Astrocyte (in vitro differentiated cells and primary cell): ENCODE results near the gene ZBTB38. TPM values are rescaled to one million over a fixed set of nuclear protein-coding genes. Genes with fewer than 3 reads are reported as not detected.
A peak's percentile ranks its signal among the peaks of the same experiment; 100 is the strongest.

Source experiments
- DNase-seq: peaks from one replicate; pipeline ENCODE4 v3.0.0-alpha.2; 2010; ENCODE audit warnings: low read depth
- FAIRE-seq: peaks from 2 replicates; lab custom pipeline; 2011; peaks lifted over from hg19 to GRCh38; lab: Jason Lieb, UNC
- H2AFZ ChIP-seq: 2 replicates; pipeline ENCODE4 v1.6.0; 2012; ENCODE audit warnings: low read depth, low read length, inconsistent platforms
- H3K27ac ChIP-seq: 2 replicates; pipeline ENCODE4 v1.5.1; 2011; ENCODE audit warnings: low read depth, low read length, inconsistent platforms
- H3K27me3 ChIP-seq: 2 replicates; pipeline ENCODE4 v1.6.0; 2011; ENCODE audit warnings: low read length, inconsistent platforms; ENCODE audit not compliant: insufficient read depth
- H3K36me3 ChIP-seq: 2 replicates; pipeline ENCODE4 v1.5.1; 2011; ENCODE audit warnings: low read length, inconsistent platforms; ENCODE audit not compliant: insufficient read depth
- H3K4me1 ChIP-seq: 2 replicates; pipeline ENCODE4 v1.5.1; 2011; ENCODE audit warnings: low read length, inconsistent platforms; ENCODE audit not compliant: insufficient read depth
- H3K4me2 ChIP-seq: 2 replicates; pipeline ENCODE4 v1.6.0; 2012; ENCODE audit warnings: low read length, inconsistent platforms
- H3K4me3 ChIP-seq: 2 replicates; pipeline ENCODE4 v1.5.1; 2011; ENCODE audit warnings: low read depth, mild to moderate bottlenecking, low read length, inconsistent platforms; ENCODE audit not compliant: insufficient read depth
- H3K79me2 ChIP-seq: 2 replicates; pipeline ENCODE4 v1.6.0; 2012; ENCODE audit warnings: mild to moderate bottlenecking, low read length, inconsistent platforms; ENCODE audit not compliant: insufficient read depth
- H3K9ac ChIP-seq: 2 replicates; pipeline ENCODE4 v1.6.0; 2012; ENCODE audit warnings: mild to moderate bottlenecking, low read length, inconsistent platforms
- H3K9me3 ChIP-seq: 2 replicates; pipeline ENCODE4 v1.5.1; 2012; ENCODE audit warnings: low read depth, mild to moderate bottlenecking, low read length, inconsistent platforms; ENCODE audit not compliant: insufficient read depth
- H4K20me1 ChIP-seq: 2 replicates; pipeline ENCODE4 v1.6.0; 2012; ENCODE audit warnings: low read length, inconsistent platforms; ENCODE audit not compliant: insufficient read depth
- H3K27ac Mint-ChIP-seq: one replicate; pipeline ENCODE4 v1.8.0; 2021; ENCODE audit warnings: mild to moderate bottlenecking, mixed read lengths; ENCODE audit not compliant: unreplicated experiment
- H3K27me3 Mint-ChIP-seq: one replicate; pipeline ENCODE4 v1.8.0; 2021; ENCODE audit warnings: low read depth, mixed read lengths; ENCODE audit not compliant: unreplicated experiment
- H3K36me3 Mint-ChIP-seq: one replicate; pipeline ENCODE4 v1.8.0; 2021; ENCODE audit warnings: low read depth, mixed read lengths; ENCODE audit not compliant: unreplicated experiment
- H3K4me1 Mint-ChIP-seq: one replicate; pipeline ENCODE4 v1.8.0; 2021; ENCODE audit warnings: low read depth, mixed read lengths; ENCODE audit not compliant: unreplicated experiment
- H3K4me3 Mint-ChIP-seq: one replicate; pipeline ENCODE4 v1.8.0; 2021; ENCODE audit warnings: mild to moderate bottlenecking, moderate library complexity, mixed read lengths; ENCODE audit not compliant: unreplicated experiment
- H3K9me3 Mint-ChIP-seq: one replicate; pipeline ENCODE4 v1.8.0; 2021; ENCODE audit warnings: mild to moderate bottlenecking, mixed read lengths; ENCODE audit not compliant: unreplicated experiment
- CTCF ChIP-seq: IDR thresholded peaks from 2 replicates; pipeline ENCODE4 v1.5.1; 2011; ENCODE audit warnings: low read depth, mild to moderate bottlenecking, inconsistent platforms, low read length, moderate library complexity; ENCODE audit not compliant: insufficient read depth
- EZH2 ChIP-seq: IDR thresholded peaks from 2 replicates; pipeline ENCODE4 v1.6.1; 2012; ENCODE audit warnings: mild to moderate bottlenecking, low read length, inconsistent platforms; ENCODE audit not compliant: insufficient read depth
- total RNA-seq: library from RNA; stranded (reverse); gene quantifications from 2 replicates; pipeline ENCODE4 v1.2.1, GENCODE V29; 2021

The ZBTB38 gene
- total RNA-seq, 1 donor from 2014 or later = 57.6 TPM

DNA sequence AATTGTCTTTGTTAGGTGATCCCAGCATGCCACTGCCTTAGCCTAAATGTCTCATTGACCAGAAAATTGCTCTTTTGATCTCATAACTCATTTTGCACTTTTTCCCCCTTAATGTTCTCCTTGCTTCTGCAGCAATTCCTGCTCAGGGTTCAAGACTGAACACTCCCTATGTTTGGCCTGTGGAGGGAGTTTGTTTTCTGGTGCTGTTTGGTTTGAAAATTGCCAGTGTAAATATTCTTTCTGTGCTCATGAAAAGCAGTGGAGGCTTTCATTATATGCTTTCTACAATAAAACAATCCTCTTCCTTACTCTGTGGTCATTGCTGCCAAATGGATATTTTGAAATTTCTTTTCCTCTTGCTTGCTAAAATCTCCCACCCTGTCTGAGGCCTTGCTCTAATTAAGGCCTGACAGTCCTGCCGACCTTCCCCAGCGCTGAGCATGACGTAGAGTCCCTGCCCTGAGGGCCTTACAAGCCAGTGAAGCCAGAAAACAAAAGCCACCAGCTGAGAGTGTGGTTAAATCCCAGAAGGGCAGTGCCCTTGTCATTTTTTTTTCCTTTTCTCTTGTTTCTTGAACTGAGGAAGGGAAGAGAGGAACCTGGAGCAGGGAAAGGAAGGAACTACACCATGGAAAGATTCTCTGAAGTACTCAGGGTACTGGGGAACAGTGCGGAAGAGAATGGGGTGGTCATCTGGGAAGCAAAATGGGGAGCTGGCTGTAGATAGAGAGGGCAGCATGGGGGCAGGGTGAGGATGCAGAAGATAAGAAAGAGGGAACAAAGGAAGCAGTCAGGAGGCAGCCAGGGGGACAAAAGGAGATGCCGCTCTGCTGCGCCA lies 24.8 kb downstream of the ZBTB38 start:
- Histone ChIP-seq H3K4me2 (no peak overlapping the region), H4K20me1 (no peaks in the 10 kb centered on the region), H3K4me3 (no peak overlapping the region), H3K27ac (no peak overlapping the region), H3K27me3 (no peaks in the 10 kb centered on the region), H3K4me1 (peaks cover 13% of the 10 kb centered on the region), H3K9me3 (peaks cover 11% of the 10 kb centered on the region), H2AFZ (no peak overlapping the region), H3K79me2 (no peaks in the 10 kb centered on the region), H3K36me3 (peaks cover 31% of the 10 kb centered on the region), H3K9ac (no peak overlapping the region)
- Mint-ChIP-seq H3K9me3 (peaks cover 15% of the 10 kb centered on the region), H3K27ac (peak overlapping the region; percentile 43), H3K4me1 (peaks cover 8% of the 10 kb centered on the region), H3K4me3 (no peak overlapping the region), H3K27me3 (no peaks in the 10 kb centered on the region), H3K36me3 (peaks cover 35% of the 10 kb centered on the region)
- TF ChIP-seq CTCF (no peak), EZH2 (no peak)
- DNase-seq (no peak), FAIRE-seq (no peak)

DNA sequence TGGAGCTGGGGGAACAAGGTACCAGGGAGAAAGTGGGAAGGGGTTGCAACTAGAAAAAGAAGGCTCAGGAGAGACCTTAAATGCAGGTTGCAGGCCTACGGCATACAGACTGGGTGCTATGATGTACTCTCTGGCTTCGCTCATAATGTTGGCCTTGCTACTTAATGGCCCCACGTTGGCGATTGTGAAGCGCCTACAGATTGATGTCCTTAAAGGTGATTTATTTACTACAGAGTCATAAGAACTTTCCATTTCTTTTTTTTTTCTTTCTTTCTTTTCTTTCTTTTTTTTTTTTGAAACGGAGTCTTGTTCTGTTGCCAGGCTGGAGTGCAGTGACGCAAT lies 25.4 kb downstream of the ZBTB38 start:
- H3K9me3 ChIP-seq = peaks cover 11% of the 10 kb centered on the region
- no peak for TF ChIP-seq EZH2
- TF ChIP-seq CTCF = no peak
- no peak overlapping the region for H3K4me3 ChIP-seq
- peaks cover 10% of the 10 kb centered on the region for H3K4me1 ChIP-seq
- H3K79me2 ChIP-seq = no peaks in the 10 kb centered on the region
- no peak for FAIRE-seq
- H3K4me1 Mint-ChIP-seq = peaks cover 8% of the 10 kb centered on the region
- peaks cover 15% of the 10 kb centered on the region for H3K9me3 Mint-ChIP-seq
- no peak overlapping the region for H3K9ac ChIP-seq
- H3K27me3 Mint-ChIP-seq = no peaks in the 10 kb centered on the region
- no peak overlapping the region for H2AFZ ChIP-seq
- DNase-seq = no peak
- no peak overlapping the region for H3K27ac ChIP-seq
- no peaks in the 10 kb centered on the region for H4K20me1 ChIP-seq
- no peak overlapping the region for H3K27ac Mint-ChIP-seq
- no peak overlapping the region for H3K4me3 Mint-ChIP-seq
- peaks cover 31% of the 10 kb centered on the region for H3K36me3 ChIP-seq
- H3K4me2 ChIP-seq = no peak overlapping the region
- H3K27me3 ChIP-seq = no peaks in the 10 kb centered on the region
- peaks cover 35% of the 10 kb centered on the region for H3K36me3 Mint-ChIP-seq

DNA sequence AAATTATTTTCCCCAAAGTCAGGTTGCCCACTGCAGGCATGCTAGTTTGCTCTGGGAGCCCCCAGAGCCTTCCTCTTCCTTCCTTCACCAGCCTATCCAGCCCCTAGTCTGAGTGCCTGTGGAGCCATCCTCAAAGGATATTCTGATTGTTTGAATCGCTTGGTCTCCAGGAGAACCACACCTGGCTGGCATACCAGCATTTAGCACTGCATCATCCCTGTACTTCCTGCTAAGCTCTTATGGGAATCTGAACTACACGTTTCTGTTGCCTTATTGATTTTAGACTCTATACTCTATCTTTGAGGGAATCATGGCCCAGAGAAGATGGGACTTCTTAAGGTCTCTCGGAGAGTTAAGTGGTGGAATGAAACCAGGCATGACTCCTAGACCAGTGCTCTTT lies 26.3 kb downstream of the ZBTB38 start:
- Mint-ChIP-seq H3K4me1 (peaks cover 12% of the 10 kb centered on the region), H3K36me3 (peaks cover 35% of the 10 kb centered on the region), H3K27me3 (no peaks in the 10 kb centered on the region), H3K9me3 (peaks cover 15% of the 10 kb centered on the region), H3K27ac (no peak overlapping the region), H3K4me3 (no peak overlapping the region)
- Histone ChIP-seq H3K27me3 (no peaks in the 10 kb centered on the region), H2AFZ (no peak overlapping the region), H3K4me2 (no peak overlapping the region), H3K9ac (no peak overlapping the region), H3K79me2 (no peaks in the 10 kb centered on the region), H3K4me1 (peaks cover 2% of the 10 kb centered on the region), H4K20me1 (no peaks in the 10 kb centered on the region), H3K36me3 (peaks cover 31% of the 10 kb centered on the region), H3K9me3 (peaks cover 11% of the 10 kb centered on the region), H3K4me3 (no peak overlapping the region), H3K27ac (no peak overlapping the region)
- TF ChIP-seq CTCF (no peak), EZH2 (no peak)
- DNase-seq = no peak
- no peak for FAIRE-seq
